WTC11 (cell line): ENCODE measurements around the gene APOA1.

ENCODE experiments used
- ATF3 ChIP-seq: sonication (generic); formaldehyde crosslinking; conservative IDR thresholded peaks from 2 replicates; pipeline ENCODE4 v1.8.1; 2022; ENCODE audit warnings: mild to moderate bottlenecking, missing genetic modification reagents
- CTCF ChIP-seq: fragments of 200-600 bp; IDR thresholded peaks from 2 replicates; pipeline ENCODE4 v1.8.0; 2022; ENCODE audit warnings: antibody characterized with exemption
- ESRRA ChIP-seq: sonication (generic); formaldehyde crosslinking; IDR thresholded peaks from 2 replicates; pipeline ENCODE4 v1.8.1; 2022; ENCODE audit warnings: mild to moderate bottlenecking, missing genetic modification reagents, borderline replicate concordance
- GTF2I ChIP-seq: fragments of 250-450 bp; sonication (Bioruptor Pico); conservative IDR thresholded peaks from 2 replicates; pipeline ENCODE4 v1.4.0; 2021; ENCODE audit warnings: mild to moderate bottlenecking
- RELA ChIP-seq: sonication (generic); formaldehyde crosslinking; IDR thresholded peaks from 2 replicates; pipeline ENCODE4 v1.8.1; 2022; ENCODE audit warnings: missing genetic modification reagents, mild to moderate bottlenecking, borderline replicate concordance
- TEAD1 ChIP-seq: sonication (generic); formaldehyde crosslinking; IDR thresholded peaks from 2 replicates; pipeline ENCODE4 v1.8.0; 2022; ENCODE audit warnings: mild to moderate bottlenecking, missing genetic modification reagents
- ZNF232 ChIP-seq: sonication (generic); formaldehyde crosslinking; IDR thresholded peaks from 2 replicates; pipeline ENCODE4 v1.8.0; 2022; ENCODE audit warnings: mild to moderate bottlenecking, missing genetic modification reagents
- TF ChIP-seq, protein P1 (sequence below): fragments of 250-450 bp; sonication (Bioruptor Pico); IDR thresholded peaks from 2 replicates; pipeline ENCODE4 v2.1.2; 2022; ENCODE audit warnings: mild to moderate bottlenecking, moderate library complexity

DNA sequence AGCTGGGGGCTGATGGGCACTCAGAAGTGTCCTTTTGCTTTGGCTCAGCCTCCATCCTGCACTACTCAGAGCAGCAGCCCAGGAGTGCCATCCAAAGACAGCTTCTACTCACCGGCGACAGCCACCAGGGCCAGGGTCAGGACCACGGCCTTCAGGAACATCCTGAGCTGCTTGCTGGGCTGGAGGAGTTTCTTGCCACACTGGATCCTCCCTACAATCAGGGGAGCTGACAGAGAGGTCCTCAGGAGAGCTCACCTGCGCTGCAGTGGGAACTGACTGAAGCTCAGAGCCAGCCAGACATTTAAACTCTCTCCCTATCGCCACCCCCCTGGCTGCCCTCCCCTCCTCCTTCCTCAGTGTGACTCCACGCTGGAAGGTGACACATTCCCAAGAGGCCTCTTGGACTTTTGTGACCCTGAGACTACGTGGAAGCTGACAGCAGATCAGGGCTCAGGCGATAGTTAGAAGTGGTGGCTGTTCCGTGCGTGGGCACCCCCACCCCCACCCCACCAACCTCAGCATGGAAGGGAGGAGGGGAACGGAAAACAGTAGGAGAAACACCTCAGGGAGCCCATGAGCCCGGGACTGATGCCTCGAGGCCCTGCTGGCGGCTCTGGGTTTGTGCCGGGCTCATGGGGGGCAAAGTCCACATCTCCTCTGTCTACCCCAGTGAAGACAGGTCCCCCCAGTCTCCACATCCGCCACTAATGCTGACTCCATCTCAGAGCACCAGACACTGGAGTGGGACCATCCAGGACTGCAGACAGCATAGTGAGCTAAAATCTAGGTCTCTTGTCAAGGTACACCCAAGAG is 14.2 kb downstream of the APOA1 start, which contains the start of gene APOA4:
- TF ChIP-seq CTCF (no peak), ATF3 (CRISPR knock-in tag) (no peak), TEAD1 (no peak), ZNF232 (CRISPR knock-in tag) (no peak), ESRRA (CRISPR knock-in tag) (no peak), GTF2I (CRISPR knock-in tag) (no peak), RELA (CRISPR knock-in tag) (no peak)
- TF ChIP-seq, protein P1, sequence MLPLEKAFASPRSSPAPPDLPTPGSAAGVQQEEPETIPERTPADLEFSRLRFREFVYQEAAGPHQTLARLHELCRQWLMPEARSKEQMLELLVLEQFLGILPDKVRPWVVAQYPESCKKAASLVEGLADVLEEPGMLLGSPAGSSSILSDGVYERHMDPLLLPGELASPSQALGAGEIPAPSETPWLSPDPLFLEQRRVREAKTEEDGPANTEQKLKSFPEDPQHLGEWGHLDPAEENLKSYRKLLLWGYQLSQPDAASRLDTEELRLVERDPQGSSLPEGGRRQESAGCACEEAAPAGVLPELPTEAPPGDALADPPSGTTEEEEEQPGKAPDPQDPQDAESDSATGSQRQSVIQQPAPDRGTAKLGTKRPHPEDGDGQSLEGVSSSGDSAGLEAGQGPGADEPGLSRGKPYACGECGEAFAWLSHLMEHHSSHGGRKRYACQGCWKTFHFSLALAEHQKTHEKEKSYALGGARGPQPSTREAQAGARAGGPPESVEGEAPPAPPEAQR: no peak
